ENCODE data around the gene EPHA8. TPM values are rescaled to one million over a fixed set of nuclear protein-coding genes. Genes with fewer than 3 reads are reported as not detected.

Gene EPHA8
- total RNA-seq, 1 experiment from 2014 or later, result 3.8 TPM

GRCh38 chr1:22612671-22613571 lies 49.6 kb downstream of the EPHA8 start (continued):
- TF ChIP-seq ZNF281 (CRISPR knock-in tag; IDR thresholded peaks at IDR 0.05) (no peak), CDX4 (CRISPR knock-in tag; IDR thresholded peaks at IDR 0.05; ENCODE audit: borderline replicate concordance) (no peak), OVOL2 (CRISPR knock-in tag; IDR thresholded peaks at IDR 0.05; ENCODE audit: borderline replicate concordance) (no peak), JUN (CRISPR knock-in tag; IDR thresholded peaks at IDR 0.05) (no peak), ZNF317 (CRISPR knock-in tag; IDR thresholded peaks at IDR 0.05; ENCODE audit: borderline replicate concordance, low read depth) (no peak), CBFB (CRISPR knock-in tag; IDR thresholded peaks at IDR 0.05; ENCODE audit: low read depth) (no peak), JAZF1 (CRISPR knock-in tag; IDR thresholded peaks at IDR 0.05) (no peak), ZNF671 (CRISPR knock-in tag; IDR thresholded peaks at IDR 0.05) (no peak), E2F5 (CRISPR knock-in tag; IDR thresholded peaks at IDR 0.05) (no peak), ZNF121 (CRISPR knock-in tag; IDR thresholded peaks at IDR 0.05) (no peak), ZNF532 (CRISPR knock-in tag; IDR thresholded peaks at IDR 0.05; ENCODE audit: borderline replicate concordance) (no peak)

GRCh38 chr1:22613572-22613918 lies 50.3 kb downstream of the EPHA8 start:
- H3K27ac Mint-ChIP-seq, result no peak overlapping the region
- no peak overlapping the region for H3K4me3 Mint-ChIP-seq
- ATAC-seq (no peak), DNase-seq (ENCODE audit: low spot score) (no peak)
- H3K4me1 Mint-ChIP-seq, result peaks cover 8% of the 10 kb centered on the region
- CTCF ChIA-PET, result no interaction called here
- no peaks in the 10 kb centered on the region; the same call in 1 of the 2 replicates for H3K27me3 Mint-ChIP-seq (ENCODE audit: low read depth)
- POLR2A ChIA-PET, result no interaction called here
- H3K36me3 Mint-ChIP-seq, result no peaks in the 10 kb centered on the region
- H3K9me3 Mint-ChIP-seq, result no peaks in the 10 kb centered on the region
- TF ChIP-seq RORB (CRISPR knock-in tag; IDR thresholded peaks at IDR 0.05) (no peak), NR3C1 (CRISPR knock-in tag; conservative IDR thresholded peaks at IDR 0.05; ENCODE audit: low read depth) (no peak), GABPB1 (CRISPR knock-in tag; IDR thresholded peaks at IDR 0.05) (no peak), NFATC4 (CRISPR knock-in tag; IDR thresholded peaks at IDR 0.05) (no peak), E2F1 (CRISPR knock-in tag; IDR thresholded peaks at IDR 0.05) (no peak), ZBTB43 (CRISPR knock-in tag; IDR thresholded peaks at IDR 0.05) (no peak), ZMAT4 (CRISPR knock-in tag; IDR thresholded peaks at IDR 0.05) (no peak), SOX15 (CRISPR knock-in tag; IDR thresholded peaks at IDR 0.05) (no peak), ERG (CRISPR knock-in tag; IDR thresholded peaks at IDR 0.05) (no peak), ZBTB21 (CRISPR knock-in tag; IDR thresholded peaks at IDR 0.05; ENCODE audit: borderline replicate concordance) (no peak), SMAD4 (CRISPR knock-in tag; IDR thresholded peaks at IDR 0.05) (no peak), ZNF416 (CRISPR knock-in tag; IDR thresholded peaks at IDR 0.05) (no peak), E2F5 (CRISPR knock-in tag; IDR thresholded peaks at IDR 0.05) (no peak)
